HepG2 (cell line): ENCODE measurements around the gene TGFBRAP1. TPM values are rescaled to one million over a fixed set of nuclear protein-coding genes. Genes with fewer than 3 reads are reported as not detected.

Source experiments
- FOXP4 ChIP-seq: sonication (generic); formaldehyde crosslinking; IDR thresholded peaks from 2 replicates; pipeline ENCODE4 v1.4.0; 2020; ENCODE audit warnings: missing genetic modification reagents
- GABPA ChIP-seq, 2 experiments: IDR thresholded peaks; 2 replicates each; pipeline ENCODE4 v1.6.1; 2011 to 2016; ENCODE audit warnings: low read depth in 2 of 2, low read length in 1 of 2, missing biosample characterization in 1 of 2, missing genetic modification characterization in 1 of 2
- HDAC1 ChIP-seq: sonication (generic); formaldehyde crosslinking; IDR thresholded peaks from 2 replicates; pipeline ENCODE4 v1.5.1; 2020; ENCODE audit warnings: mild to moderate bottlenecking, missing genetic modification reagents
- HES4 ChIP-seq: sonication (generic); formaldehyde crosslinking; IDR thresholded peaks from 2 replicates; pipeline ENCODE4 v1.9.0; 2021; ENCODE audit warnings: mild to moderate bottlenecking, missing genetic modification reagents, borderline replicate concordance
- HOMEZ ChIP-seq: IDR thresholded peaks from 2 replicates; pipeline ENCODE4 v1.6.1; 2016; ENCODE audit warnings: low read depth
- MLX ChIP-seq: IDR thresholded peaks from 2 replicates; pipeline ENCODE4 v1.6.1; 2016
- MTF2 ChIP-seq: sonication (generic); formaldehyde crosslinking; IDR thresholded peaks from 2 replicates; pipeline ENCODE4 v1.5.0; 2020; ENCODE audit warnings: missing genetic modification reagents, borderline replicate concordance
- SALL1 ChIP-seq: sonication (generic); formaldehyde crosslinking; IDR thresholded peaks from 2 replicates; pipeline ENCODE4 v1.8.0; 2022; ENCODE audit warnings: mild to moderate bottlenecking, missing genetic modification reagents
- SIX1 ChIP-seq: sonication (generic); formaldehyde crosslinking; IDR thresholded peaks from 2 replicates; pipeline ENCODE4 v1.4.0; 2020; ENCODE audit warnings: missing genetic modification reagents, borderline replicate concordance
- TBX2 ChIP-seq: sonication (generic); formaldehyde crosslinking; IDR thresholded peaks from 2 replicates; pipeline ENCODE4 v1.5.0; 2020; ENCODE audit warnings: missing genetic modification reagents, mild to moderate bottlenecking, borderline replicate concordance
- TEF ChIP-seq: sonication (generic); formaldehyde crosslinking; IDR thresholded peaks from 2 replicates; pipeline ENCODE4 v1.5.0; 2020; ENCODE audit warnings: missing genetic modification reagents
- WIZ ChIP-seq: sonication (generic); formaldehyde crosslinking; IDR thresholded peaks from 2 replicates; pipeline ENCODE4 v1.5.1; 2020; ENCODE audit warnings: mild to moderate bottlenecking, missing genetic modification reagents
- ZNF280B ChIP-seq: sonication (generic); formaldehyde crosslinking; IDR thresholded peaks from 2 replicates; pipeline ENCODE4 v1.5.0; 2020; ENCODE audit warnings: missing genetic modification reagents, mild to moderate bottlenecking, borderline replicate concordance
- ZNF333 ChIP-seq: sonication (generic); formaldehyde crosslinking; IDR thresholded peaks from 2 replicates; pipeline ENCODE4 v1.4.0; 2020; ENCODE audit warnings: mild to moderate bottlenecking, missing genetic modification reagents, borderline replicate concordance
- ZNF343 ChIP-seq: sonication (generic); formaldehyde crosslinking; IDR thresholded peaks from 2 replicates; pipeline ENCODE4 v1.4.0; 2020; ENCODE audit warnings: mild to moderate bottlenecking, missing genetic modification reagents
- ZNF460 ChIP-seq: sonication (generic); formaldehyde crosslinking; IDR thresholded peaks from 2 replicates; pipeline ENCODE4 v1.5.1; 2020; ENCODE audit warnings: missing genetic modification reagents, mild to moderate bottlenecking, borderline replicate concordance
- ZNF580 ChIP-seq: IDR thresholded peaks from 2 replicates; pipeline ENCODE4 v1.6.1; 2016; ENCODE audit warnings: low read depth, borderline replicate concordance
- ZNF781 ChIP-seq: sonication (generic); formaldehyde crosslinking; IDR thresholded peaks from 2 replicates; pipeline ENCODE4 v1.5.1; 2020; ENCODE audit warnings: borderline replicate concordance, mild to moderate bottlenecking, missing genetic modification reagents; ENCODE audit errors: not compliant biosample characterization
- ZNF878 ChIP-seq: sonication (generic); formaldehyde crosslinking; IDR thresholded peaks from 2 replicates; pipeline ENCODE4 v1.8.1; 2023; ENCODE audit warnings: mild to moderate bottlenecking, missing genetic modification reagents, moderate library complexity
- polyA plus RNA-seq, 8 experiments: library from polyadenylated mRNA; depleted of rRNA in 3 of 8; stranded (reverse) in 7 of 8; unstranded in 1 of 8; fragments of >200 nt; fragmentation: Illumina TruSeq in 4 of 8; extraction: Trizol in 4 of 8; gene quantifications; 2 replicates each; pipeline versions ENCODE4 v1.2.1 to v1.2.3, GENCODE V29; 2011 to 2016; ENCODE audit warnings: low read depth in 4 of 8, missing spikeins in 1 of 8, mixed read lengths in 1 of 8; ENCODE audit not compliant: insufficient read depth in 1 of 8
- total RNA-seq, 5 experiments: library from RNA; depleted of rRNA; stranded (reverse); fragments of >200 nt; fragmentation: Illumina TruSeq; extraction: Trizol; gene quantifications; 2 replicates each; pipeline ENCODE4 v1.2.3, GENCODE V29; 2016; ENCODE audit warnings: low read depth in 1 of 5

Gene TGFBRAP1
- total and polyA plus RNA-seq, 2 of the 13 experiments (the other 11 are each of a cell fraction or from before 2014, with no cell fraction given): 12.7 to 22.9 TPM

- TF ChIP-seq ZNF781 (CRISPR knock-in tag) (peak; percentile 96), ZNF343 (CRISPR knock-in tag) (peak; percentile 98; the same call in 1 of the 2 replicates), GABPA (IDR thresholded peaks at IDR 0.05; ENCODE audit: low read depth, low read length) (no peak), GABPA (CRISPR knock-in tag; IDR thresholded peaks at IDR 0.05; ENCODE audit: low read depth) (peak; percentile 57), SIX1 (CRISPR knock-in tag) (no peak), ZNF460 (CRISPR knock-in tag) (no peak), ZNF280B (CRISPR knock-in tag) (peak; percentile 92; the same call in 1 of the 2 replicates), WIZ (CRISPR knock-in tag) (peak; percentile 86), HOMEZ (CRISPR knock-in tag) (no peak), HES4 (peak; percentile 97), TEF (no peak), SALL1 (CRISPR knock-in tag) (peak; percentile 93), MLX (CRISPR knock-in tag) (peak; percentile 57; the same call in 1 of the 2 replicates), FOXP4 (CRISPR knock-in tag) (peak; percentile 47; the same call in 1 of the 2 replicates), ZNF878 (CRISPR knock-in tag) (peak; percentile 22), MTF2 (peak; percentile 78; the same call in 1 of the 2 replicates), ZNF333 (CRISPR knock-in tag) (no peak), TBX2 (CRISPR knock-in tag) (peak; percentile 79), ZNF580 (CRISPR knock-in tag) (0 out of 2 replicates have a peak, but pooled peaks have one; percentile 22), HDAC1 (CRISPR knock-in tag) (peak; percentile 59; the same call in 1 of the 2 replicates)
Measured at GRCh38 chr2:105328281-105329196, 996 bp downstream of the TGFBRAP1 start (continued).
